ENCODE measurements around the gene SLCO2B1. TPM values are rescaled to one million over a fixed set of nuclear protein-coding genes. Genes with fewer than 3 reads are reported as not detected.

Gene SLCO2B1
- total and polyA plus RNA-seq, 2 experiments from 2014 or later = not detected

DNA sequence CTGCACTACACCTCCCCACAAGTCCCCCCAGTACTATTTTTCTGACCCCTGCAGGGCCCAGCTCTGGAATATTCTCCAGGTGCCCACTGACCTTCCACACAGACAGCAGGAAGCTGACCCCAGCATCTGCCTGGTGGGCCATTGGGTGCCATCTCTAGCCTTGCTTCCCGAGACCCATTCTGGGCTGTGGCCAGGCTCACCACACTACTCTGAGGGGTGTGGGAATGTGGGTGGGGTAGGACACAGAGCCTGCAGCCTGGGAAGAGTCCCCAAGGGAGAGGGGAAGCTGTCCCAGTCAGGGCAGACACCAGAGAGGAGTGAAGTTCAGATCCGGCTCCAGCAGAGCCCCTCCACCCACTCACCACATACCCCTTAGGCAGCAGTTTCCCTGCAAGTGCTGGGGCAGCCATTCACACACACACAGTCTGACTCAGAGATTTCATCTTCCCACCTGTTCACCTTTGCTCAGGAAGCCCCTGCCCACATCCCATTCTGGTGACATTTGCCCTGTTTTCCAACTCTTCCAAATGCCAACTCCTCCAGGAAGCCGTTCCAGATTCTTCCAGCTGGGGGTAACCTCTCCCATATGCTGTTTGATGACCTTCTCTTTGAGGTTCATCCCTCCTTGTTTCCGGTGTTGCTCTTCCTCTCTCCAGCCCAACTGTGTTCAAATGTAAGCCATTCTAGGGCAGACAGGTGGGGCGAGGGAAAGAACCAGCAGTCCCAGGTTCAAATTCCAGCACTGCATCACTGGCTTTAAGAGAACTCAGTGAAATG lies 1.9 kb downstream of the SLCO2B1 start:
- Histone ChIP-seq H3K27me3 (ENCODE audit: insufficient read depth) (no peaks in the 10 kb centered on the region), H3K27ac (ENCODE audit: low read depth) (no peak overlapping the region), H3K79me2 (replicated peaks; ENCODE audit: insufficient read depth) (no peaks in the 10 kb centered on the region), H2AFZ (no peak overlapping the region), H3K4me3 (no peak overlapping the region), H3F3A (replicated peaks; ENCODE audit: low read depth) (no peaks in the 10 kb centered on the region), H4K20me1 (replicated peaks; ENCODE audit: insufficient read depth) (no peaks in the 10 kb centered on the region), H3K4me2 (no peak overlapping the region), H3K36me3 (ENCODE audit: insufficient read depth) (no peaks in the 10 kb centered on the region), H3K4me1 (ENCODE audit: insufficient read depth) (no peaks in the 10 kb centered on the region), H3K9me2 (ENCODE audit: insufficient read depth) (0 out of 2 replicates have a peak, but pooled peaks cover 2% of the 10 kb centered on the region)
- H3K9me3 Mint-ChIP-seq = no peaks in the 10 kb centered on the region
- H3K4me1 Mint-ChIP-seq = no peaks in the 10 kb centered on the region; the same call in 2 of the 3 replicates
- H3K27me3 Mint-ChIP-seq (ENCODE audit: insufficient read depth, low read depth, poor library complexity) = peaks cover 12% of the 10 kb centered on the region
- TF ChIP-seq, protein P1, sequence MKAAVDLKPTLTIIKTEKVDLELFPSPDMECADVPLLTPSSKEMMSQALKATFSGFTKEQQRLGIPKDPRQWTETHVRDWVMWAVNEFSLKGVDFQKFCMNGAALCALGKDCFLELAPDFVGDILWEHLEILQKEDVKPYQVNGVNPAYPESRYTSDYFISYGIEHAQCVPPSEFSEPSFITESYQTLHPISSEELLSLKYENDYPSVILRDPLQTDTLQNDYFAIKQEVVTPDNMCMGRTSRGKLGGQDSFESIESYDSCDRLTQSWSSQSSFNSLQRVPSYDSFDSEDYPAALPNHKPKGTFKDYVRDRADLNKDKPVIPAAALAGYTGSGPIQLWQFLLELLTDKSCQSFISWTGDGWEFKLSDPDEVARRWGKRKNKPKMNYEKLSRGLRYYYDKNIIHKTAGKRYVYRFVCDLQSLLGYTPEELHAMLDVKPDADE (IDR thresholded peaks at IDR 0.05) = no peak
- TF ChIP-seq NANOG (IDR thresholded peaks at IDR 0.05; ENCODE audit: borderline replicate concordance) (no peak), CREB1 (CRISPR knock-in tag; IDR thresholded peaks at IDR 0.05; ENCODE audit: low read depth) (no peak), ZNF114 (CRISPR knock-in tag; IDR thresholded peaks at IDR 0.05) (no peak), JUNB (IDR thresholded peaks at IDR 0.05; ENCODE audit: unreplicated experiment) (no peak), EZH2 (IDR thresholded peaks at IDR 0.05; ENCODE audit: low read depth, unreplicated experiment) (no peak), ZNF331 (CRISPR knock-in tag; IDR thresholded peaks at IDR 0.05; ENCODE audit: low read depth) (no peak)
- TF ChIP-seq, protein P2, sequence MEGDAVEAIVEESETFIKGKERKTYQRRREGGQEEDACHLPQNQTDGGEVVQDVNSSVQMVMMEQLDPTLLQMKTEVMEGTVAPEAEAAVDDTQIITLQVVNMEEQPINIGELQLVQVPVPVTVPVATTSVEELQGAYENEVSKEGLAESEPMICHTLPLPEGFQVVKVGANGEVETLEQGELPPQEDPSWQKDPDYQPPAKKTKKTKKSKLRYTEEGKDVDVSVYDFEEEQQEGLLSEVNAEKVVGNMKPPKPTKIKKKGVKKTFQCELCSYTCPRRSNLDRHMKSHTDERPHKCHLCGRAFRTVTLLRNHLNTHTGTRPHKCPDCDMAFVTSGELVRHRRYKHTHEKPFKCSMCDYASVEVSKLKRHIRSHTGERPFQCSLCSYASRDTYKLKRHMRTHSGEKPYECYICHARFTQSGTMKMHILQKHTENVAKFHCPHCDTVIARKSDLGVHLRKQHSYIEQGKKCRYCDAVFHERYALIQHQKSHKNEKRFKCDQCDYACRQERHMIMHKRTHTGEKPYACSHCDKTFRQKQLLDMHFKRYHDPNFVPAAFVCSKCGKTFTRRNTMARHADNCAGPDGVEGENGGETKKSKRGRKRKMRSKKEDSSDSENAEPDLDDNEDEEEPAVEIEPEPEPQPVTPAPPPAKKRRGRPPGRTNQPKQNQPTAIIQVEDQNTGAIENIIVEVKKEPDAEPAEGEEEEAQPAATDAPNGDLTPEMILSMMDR (conservative IDR thresholded peaks at IDR 0.05; ENCODE audit: low read depth in 2 of 2) = no peak
- TF ChIP-seq, protein P3, sequence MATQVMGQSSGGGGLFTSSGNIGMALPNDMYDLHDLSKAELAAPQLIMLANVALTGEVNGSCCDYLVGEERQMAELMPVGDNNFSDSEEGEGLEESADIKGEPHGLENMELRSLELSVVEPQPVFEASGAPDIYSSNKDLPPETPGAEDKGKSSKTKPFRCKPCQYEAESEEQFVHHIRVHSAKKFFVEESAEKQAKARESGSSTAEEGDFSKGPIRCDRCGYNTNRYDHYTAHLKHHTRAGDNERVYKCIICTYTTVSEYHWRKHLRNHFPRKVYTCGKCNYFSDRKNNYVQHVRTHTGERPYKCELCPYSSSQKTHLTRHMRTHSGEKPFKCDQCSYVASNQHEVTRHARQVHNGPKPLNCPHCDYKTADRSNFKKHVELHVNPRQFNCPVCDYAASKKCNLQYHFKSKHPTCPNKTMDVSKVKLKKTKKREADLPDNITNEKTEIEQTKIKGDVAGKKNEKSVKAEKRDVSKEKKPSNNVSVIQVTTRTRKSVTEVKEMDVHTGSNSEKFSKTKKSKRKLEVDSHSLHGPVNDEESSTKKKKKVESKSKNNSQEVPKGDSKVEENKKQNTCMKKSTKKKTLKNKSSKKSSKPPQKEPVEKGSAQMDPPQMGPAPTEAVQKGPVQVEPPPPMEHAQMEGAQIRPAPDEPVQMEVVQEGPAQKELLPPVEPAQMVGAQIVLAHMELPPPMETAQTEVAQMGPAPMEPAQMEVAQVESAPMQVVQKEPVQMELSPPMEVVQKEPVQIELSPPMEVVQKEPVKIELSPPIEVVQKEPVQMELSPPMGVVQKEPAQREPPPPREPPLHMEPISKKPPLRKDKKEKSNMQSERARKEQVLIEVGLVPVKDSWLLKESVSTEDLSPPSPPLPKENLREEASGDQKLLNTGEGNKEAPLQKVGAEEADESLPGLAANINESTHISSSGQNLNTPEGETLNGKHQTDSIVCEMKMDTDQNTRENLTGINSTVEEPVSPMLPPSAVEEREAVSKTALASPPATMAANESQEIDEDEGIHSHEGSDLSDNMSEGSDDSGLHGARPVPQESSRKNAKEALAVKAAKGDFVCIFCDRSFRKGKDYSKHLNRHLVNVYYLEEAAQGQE (IDR thresholded peaks at IDR 0.05; ENCODE audit: unreplicated experiment) = no peak
- TF ChIP-seq, protein P4, sequence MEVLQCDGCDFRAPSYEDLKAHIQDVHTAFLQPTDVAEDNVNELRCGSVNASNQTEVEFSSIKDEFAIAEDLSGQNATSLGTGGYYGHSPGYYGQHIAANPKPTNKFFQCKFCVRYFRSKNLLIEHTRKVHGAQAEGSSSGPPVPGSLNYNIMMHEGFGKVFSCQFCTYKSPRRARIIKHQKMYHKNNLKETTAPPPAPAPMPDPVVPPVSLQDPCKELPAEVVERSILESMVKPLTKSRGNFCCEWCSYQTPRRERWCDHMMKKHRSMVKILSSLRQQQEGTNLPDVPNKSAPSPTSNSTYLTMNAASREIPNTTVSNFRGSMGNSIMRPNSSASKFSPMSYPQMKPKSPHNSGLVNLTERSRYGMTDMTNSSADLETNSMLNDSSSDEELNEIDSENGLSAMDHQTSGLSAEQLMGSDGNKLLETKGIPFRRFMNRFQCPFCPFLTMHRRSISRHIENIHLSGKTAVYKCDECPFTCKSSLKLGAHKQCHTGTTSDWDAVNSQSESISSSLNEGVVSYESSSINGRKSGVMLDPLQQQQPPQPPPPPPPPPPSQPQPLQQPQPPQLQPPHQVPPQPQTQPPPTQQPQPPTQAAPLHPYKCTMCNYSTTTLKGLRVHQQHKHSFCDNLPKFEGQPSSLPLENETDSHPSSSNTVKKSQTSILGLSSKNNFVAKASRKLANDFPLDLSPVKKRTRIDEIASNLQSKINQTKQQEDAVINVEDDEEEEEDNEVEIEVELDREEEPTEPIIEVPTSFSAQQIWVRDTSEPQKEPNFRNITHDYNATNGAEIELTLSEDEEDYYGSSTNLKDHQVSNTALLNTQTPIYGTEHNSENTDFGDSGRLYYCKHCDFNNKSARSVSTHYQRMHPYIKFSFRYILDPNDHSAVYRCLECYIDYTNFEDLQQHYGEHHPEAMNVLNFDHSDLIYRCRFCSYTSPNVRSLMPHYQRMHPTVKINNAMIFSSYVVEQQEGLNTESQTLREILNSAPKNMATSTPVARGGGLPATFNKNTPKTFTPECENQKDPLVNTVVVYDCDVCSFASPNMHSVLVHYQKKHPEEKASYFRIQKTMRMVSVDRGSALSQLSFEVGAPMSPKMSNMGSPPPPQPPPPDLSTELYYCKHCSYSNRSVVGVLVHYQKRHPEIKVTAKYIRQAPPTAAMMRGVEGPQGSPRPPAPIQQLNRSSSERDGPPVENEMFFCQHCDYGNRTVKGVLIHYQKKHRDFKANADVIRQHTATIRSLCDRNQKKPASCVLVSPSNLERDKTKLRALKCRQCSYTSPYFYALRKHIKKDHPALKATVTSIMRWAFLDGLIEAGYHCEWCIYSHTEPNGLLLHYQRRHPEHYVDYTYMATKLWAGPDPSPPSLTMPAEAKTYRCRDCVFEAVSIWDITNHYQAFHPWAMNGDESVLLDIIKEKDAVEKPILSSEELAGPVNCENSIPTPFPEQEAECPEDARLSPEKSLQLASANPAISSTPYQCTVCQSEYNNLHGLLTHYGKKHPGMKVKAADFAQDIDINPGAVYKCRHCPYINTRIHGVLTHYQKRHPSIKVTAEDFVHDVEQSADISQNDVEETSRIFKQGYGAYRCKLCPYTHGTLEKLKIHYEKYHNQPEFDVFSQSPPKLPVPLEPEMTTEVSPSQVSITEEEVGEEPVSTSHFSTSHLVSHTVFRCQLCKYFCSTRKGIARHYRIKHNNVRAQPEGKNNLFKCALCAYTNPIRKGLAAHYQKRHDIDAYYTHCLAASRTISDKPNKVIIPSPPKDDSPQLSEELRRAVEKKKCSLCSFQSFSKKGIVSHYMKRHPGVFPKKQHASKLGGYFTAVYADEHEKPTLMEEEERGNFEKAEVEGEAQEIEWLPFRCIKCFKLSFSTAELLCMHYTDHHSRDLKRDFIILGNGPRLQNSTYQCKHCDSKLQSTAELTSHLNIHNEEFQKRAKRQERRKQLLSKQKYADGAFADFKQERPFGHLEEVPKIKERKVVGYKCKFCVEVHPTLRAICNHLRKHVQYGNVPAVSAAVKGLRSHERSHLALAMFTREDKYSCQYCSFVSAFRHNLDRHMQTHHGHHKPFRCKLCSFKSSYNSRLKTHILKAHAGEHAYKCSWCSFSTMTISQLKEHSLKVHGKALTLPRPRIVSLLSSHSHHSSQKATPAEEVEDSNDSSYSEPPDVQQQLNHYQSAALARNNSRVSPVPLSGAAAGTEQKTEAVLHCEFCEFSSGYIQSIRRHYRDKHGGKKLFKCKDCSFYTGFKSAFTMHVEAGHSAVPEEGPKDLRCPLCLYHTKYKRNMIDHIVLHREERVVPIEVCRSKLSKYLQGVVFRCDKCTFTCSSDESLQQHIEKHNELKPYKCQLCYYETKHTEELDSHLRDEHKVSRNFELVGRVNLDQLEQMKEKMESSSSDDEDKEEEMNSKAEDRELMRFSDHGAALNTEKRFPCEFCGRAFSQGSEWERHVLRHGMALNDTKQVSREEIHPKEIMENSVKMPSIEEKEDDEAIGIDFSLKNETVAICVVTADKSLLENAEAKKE (CRISPR knock-in tag; IDR thresholded peaks at IDR 0.05) = no peak
- ATAC-seq = no peak
- H3K4me3 Mint-ChIP-seq = no peak overlapping the region
- no peak for DNase-seq (ENCODE audit: low spot score)
- H3K27ac Mint-ChIP-seq = no peak overlapping the region
- H3K36me3 Mint-ChIP-seq (ENCODE audit: low read depth) = no peaks in the 10 kb centered on the region; the same call in 2 of the 3 replicates
